Adrenal gland (tissue), 5 donors: Measurements from ENCODE around the gene SLC22A7.

ENCODE experiments used
- POLR2A ChIP-seq, 2 donors: fragments of 450-650 bp; IDR thresholded peaks; one replicate each; pipeline ENCODE4 v1.6.1; 2017; ENCODE audit warnings: antibody characterized with exemption in 2 of 2, mild to moderate bottlenecking in 2 of 2, moderate library complexity in 1 of 2
- TF ChIP-seq, protein P1 (sequence below), 6 experiments: fragments of 450-650 bp in 4 of 6; fragments of 200-600 bp in 2 of 6; sonication (generic) in 1 of 6; IDR thresholded peaks; 1 replicate in 5 of 6; 2 replicates in 1 of 6; pipeline versions ENCODE4 v1.5.1 to v1.8.0; 2016 to 2021; ENCODE audit warnings: antibody characterized with exemption in 6 of 6, mild to moderate bottlenecking in 2 of 6, moderate library complexity in 1 of 6
- donor health status: DM: no; HTN: no; CAD: no.

DNA sequence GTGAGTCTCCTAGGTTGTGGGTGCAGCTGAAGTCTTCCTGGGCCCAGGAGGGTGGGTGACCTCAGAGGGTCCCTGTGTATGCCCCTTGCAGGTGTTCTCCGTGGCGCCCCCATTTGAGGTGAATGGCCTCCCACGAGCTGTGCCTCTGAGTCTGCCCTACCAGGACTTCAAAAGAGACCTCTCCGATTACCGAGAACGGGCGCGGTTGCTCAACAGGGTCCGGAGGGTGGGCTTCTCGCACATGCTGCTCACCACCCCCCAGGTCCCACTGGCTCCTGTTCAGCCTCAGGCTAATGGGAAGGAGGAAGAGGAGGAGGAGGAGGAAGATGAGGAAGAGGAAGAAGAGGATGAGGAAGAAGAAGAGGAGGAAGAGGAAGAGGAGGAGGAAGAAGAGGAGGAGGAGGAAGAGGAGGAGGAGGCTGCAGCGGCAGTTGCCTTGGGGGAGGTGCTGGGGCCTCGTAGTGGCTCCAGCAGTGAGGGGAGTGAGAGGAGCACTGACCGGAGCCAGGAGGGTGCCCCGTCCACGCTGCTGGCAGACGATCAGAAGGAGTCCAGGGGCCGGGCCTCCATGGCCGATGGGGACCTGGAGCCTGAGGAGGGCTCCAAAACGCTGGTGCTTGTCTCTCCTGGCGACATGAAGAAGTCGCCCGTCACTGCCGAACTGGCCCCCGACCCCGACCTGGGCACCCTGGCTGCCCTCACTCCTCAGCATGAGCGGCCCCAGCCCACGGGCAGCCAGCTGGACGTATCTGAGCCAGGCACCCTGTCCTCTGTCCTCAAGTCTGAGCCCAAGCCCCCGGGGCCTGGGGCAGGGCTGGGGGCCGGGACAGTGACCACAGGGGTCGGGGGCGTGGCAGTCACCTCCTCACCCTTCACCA lies 15.2 kb upstream of the SLC22A7 start:
- TF ChIP-seq, protein P1, sequence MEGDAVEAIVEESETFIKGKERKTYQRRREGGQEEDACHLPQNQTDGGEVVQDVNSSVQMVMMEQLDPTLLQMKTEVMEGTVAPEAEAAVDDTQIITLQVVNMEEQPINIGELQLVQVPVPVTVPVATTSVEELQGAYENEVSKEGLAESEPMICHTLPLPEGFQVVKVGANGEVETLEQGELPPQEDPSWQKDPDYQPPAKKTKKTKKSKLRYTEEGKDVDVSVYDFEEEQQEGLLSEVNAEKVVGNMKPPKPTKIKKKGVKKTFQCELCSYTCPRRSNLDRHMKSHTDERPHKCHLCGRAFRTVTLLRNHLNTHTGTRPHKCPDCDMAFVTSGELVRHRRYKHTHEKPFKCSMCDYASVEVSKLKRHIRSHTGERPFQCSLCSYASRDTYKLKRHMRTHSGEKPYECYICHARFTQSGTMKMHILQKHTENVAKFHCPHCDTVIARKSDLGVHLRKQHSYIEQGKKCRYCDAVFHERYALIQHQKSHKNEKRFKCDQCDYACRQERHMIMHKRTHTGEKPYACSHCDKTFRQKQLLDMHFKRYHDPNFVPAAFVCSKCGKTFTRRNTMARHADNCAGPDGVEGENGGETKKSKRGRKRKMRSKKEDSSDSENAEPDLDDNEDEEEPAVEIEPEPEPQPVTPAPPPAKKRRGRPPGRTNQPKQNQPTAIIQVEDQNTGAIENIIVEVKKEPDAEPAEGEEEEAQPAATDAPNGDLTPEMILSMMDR (IDR thresholded peaks at IDR 0.05): no peak
- TF ChIP-seq POLR2A (IDR thresholded peaks at IDR 0.05): no peak
